ENCODE measurements around the gene UCN2. TPM values are rescaled to one million over a fixed set of nuclear protein-coding genes. Genes with fewer than 3 reads are reported as not detected.

UCN2 gene
- total RNA-seq, 4 donors from 2014 or later = 0.19 TPM; not detected in 3

DNA sequence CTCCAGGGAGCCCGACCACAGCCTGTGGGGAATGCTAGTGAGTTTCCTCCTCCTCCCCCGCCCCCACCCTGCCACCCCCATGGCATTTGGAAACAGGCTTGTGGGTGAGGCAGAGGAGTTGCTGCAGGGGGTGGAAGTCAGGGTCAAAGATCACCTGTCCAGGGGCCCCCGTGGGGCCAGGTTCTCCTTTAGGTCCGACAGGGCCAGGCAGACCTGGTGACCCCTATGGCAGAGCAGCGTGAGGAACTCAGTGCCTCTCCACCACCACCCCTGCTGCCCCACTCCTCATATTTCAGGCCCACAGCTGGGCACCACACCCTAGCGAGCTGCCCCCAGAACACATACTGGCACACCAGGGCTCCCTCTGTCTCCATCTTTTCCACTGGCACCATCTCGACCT lies 8.9 kb upstream of the UCN2 start:
- Histone ChIP-seq H3K4me1 (no peaks in the 10 kb centered on the region), H3K36me3 (no peaks in the 10 kb centered on the region), H3K9me3 (no peaks in the 10 kb centered on the region), H3K27ac (no peak overlapping the region), H3K4me3 (no peak overlapping the region), H3K27me3 (no peaks in the 10 kb centered on the region)
- no peak for TF ChIP-seq EP300 (IDR thresholded peaks at IDR 0.05)
- no peak for TF ChIP-seq POLR2A (IDR thresholded peaks at IDR 0.05)
- ATAC-seq = no peak
- 100% methylated on average over 1 of the region's 7 CpGs for WGBS, 2 donors (ENCODE audit: low coverage in 1 of 2)

DNA sequence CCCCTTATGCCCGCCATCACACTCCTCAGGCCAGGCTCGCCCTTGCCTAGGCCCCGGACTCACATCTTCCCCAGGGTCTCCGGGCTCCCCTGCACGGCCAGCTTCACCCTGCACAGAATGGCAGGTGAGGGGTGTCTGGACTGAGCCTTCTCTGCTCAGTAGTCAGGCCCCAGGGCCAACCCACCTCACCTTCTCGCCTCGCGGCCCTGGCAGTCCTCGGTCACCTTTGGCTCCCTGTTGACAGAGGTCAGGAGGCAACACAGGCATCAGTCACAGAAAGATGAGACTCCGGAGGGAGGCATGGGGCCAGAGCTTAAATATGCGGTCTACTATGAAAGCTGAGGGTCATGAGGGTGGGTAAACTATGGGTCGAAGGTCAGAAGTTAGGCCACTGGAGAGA lies 8.4 kb upstream of the UCN2 start:
- Histone ChIP-seq H3K9me3 (no peaks in the 10 kb centered on the region), H3K4me1 (no peaks in the 10 kb centered on the region), H3K27ac (no peak overlapping the region), H3K36me3 (no peaks in the 10 kb centered on the region), H3K4me3 (no peak overlapping the region), H3K27me3 (no peaks in the 10 kb centered on the region)
- WGBS, 2 donors (ENCODE audit: low coverage in 1 of 2) = 74 to 80% methylated on average over 1 to 3 of the region's 12 CpGs
- TF ChIP-seq, protein P1, sequence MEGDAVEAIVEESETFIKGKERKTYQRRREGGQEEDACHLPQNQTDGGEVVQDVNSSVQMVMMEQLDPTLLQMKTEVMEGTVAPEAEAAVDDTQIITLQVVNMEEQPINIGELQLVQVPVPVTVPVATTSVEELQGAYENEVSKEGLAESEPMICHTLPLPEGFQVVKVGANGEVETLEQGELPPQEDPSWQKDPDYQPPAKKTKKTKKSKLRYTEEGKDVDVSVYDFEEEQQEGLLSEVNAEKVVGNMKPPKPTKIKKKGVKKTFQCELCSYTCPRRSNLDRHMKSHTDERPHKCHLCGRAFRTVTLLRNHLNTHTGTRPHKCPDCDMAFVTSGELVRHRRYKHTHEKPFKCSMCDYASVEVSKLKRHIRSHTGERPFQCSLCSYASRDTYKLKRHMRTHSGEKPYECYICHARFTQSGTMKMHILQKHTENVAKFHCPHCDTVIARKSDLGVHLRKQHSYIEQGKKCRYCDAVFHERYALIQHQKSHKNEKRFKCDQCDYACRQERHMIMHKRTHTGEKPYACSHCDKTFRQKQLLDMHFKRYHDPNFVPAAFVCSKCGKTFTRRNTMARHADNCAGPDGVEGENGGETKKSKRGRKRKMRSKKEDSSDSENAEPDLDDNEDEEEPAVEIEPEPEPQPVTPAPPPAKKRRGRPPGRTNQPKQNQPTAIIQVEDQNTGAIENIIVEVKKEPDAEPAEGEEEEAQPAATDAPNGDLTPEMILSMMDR (IDR thresholded peaks at IDR 0.05) = no peak
- TF ChIP-seq EP300 (IDR thresholded peaks at IDR 0.05) (no peak), POLR2A (IDR thresholded peaks at IDR 0.05) (no peak), POLR2AphosphoS5 (IDR thresholded peaks at IDR 0.05) (no peak)
- ATAC-seq = no peak

DNA sequence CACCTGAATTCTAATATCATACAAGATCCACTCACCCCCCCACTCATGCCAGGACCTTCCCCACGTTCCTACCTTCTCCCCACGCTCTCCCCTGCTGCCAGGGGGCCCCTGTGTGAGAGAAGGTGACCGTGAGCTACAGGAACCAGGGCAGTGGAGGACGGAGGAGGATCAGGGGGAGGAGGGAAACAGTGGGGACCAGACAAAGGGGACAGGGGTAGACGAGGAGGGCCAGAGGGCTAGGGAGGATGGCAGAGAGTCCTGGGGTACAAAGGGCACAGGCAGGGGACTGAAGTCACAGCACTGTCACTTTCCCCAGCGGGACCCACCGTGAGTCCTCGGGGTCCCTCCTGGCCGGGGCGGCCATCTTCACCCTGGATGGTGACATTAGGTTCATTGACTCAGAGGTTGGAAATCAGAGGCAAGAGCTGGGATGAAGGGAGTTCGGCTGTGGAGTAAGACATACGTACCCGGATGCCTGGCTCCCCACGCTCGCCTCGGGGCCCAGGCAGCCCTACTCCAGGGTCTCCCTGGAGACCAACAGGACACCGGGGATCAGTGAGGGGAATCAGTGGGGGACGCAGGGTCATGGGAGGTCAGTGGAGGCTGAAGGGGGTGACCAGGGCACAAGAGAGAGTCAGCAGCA lies 6.3 kb upstream of the UCN2 start:
- Histone ChIP-seq H3K27ac (no peak overlapping the region), H3K4me3 (no peak overlapping the region), H3K9me3 (no peaks in the 10 kb centered on the region), H3K4me1 (no peaks in the 10 kb centered on the region), H3K36me3 (no peaks in the 10 kb centered on the region), H3K27me3 (no peaks in the 10 kb centered on the region)
- TF ChIP-seq EP300 (IDR thresholded peaks at IDR 0.05) = no peak
- TF ChIP-seq POLR2A (IDR thresholded peaks at IDR 0.05) = no peak
- no peak for TF ChIP-seq POLR2AphosphoS5 (IDR thresholded peaks at IDR 0.05)
- TF ChIP-seq, protein P1 (IDR thresholded peaks at IDR 0.05) = no peak
- WGBS, 2 donors (ENCODE audit: low coverage in 1 of 2) = 71 to 96% methylated on average over 5 to 9 of the region's 18 CpGs
- ATAC-seq = no peak

DNA sequence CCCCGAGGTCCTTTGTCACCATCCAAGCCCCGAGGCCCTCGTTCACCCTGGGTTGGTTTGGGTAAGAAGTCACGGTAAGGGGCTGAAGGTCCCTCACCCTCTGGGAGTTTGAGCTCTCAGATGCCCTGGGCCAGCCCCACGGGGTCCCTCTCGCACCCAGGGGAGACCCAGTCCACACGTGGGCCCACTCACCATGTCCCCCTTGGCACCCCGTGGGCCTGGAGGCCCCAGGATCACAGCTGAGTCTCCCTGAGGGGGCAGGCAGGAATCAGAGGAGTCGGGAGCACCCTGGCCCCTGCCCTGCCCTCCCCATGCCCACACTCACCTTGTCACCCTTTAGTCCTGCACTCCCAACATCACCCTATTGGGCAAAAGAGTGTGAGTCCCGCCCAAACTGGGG lies 5.8 kb upstream of the UCN2 start:
- H3K4me1 ChIP-seq = no peaks in the 10 kb centered on the region
- no peak overlapping the region for H3K27ac ChIP-seq
- H3K9me3 ChIP-seq = no peaks in the 10 kb centered on the region
- no peak for ATAC-seq
- no peak overlapping the region for H3K4me3 ChIP-seq
- no peak for TF ChIP-seq POLR2AphosphoS5 (IDR thresholded peaks at IDR 0.05)
- no peak for TF ChIP-seq EP300 (IDR thresholded peaks at IDR 0.05)
- TF ChIP-seq, protein P1 (IDR thresholded peaks at IDR 0.05) = no peak
- no peak for TF ChIP-seq POLR2A (IDR thresholded peaks at IDR 0.05)
- H3K27me3 ChIP-seq = no peaks in the 10 kb centered on the region
- no peaks in the 10 kb centered on the region for H3K36me3 ChIP-seq
- WGBS, 2 donors (ENCODE audit: low coverage in 1 of 2) = 89 to 92% methylated on average over 2 to 5 of the region's 10 CpGs

DNA sequence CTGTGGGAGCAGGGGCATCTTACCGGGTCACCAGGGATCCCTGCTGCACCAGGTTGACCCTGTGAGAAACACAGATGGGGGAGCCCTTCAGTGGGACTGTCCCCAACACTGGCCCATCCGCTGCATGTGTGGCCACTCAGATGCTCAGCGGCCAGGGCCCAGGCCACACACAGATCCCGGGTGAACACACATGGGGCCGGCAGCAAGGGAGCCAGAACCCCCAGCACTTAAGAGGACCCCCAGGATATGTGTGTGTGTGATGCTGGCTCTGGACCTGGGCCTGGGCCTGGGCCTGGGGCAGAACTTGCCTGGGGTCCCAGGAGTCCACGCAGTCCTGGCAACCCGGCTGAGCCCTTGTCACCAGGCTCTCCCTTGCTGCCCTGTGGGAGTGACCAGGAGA lies 4.9 kb upstream of the UCN2 start:
- no peak for ATAC-seq
- H3K4me3 ChIP-seq = no peak overlapping the region
- no peaks in the 10 kb centered on the region for H3K4me1 ChIP-seq
- WGBS, 2 donors (ENCODE audit: low coverage in 1 of 2) = no CpG with 5 or more reads among the region's 7 CpGs
- no peaks in the 10 kb centered on the region for H3K27me3 ChIP-seq
- no peaks in the 10 kb centered on the region for H3K9me3 ChIP-seq
- H3K27ac ChIP-seq = no peak overlapping the region
- no peaks in the 10 kb centered on the region for H3K36me3 ChIP-seq
- TF ChIP-seq POLR2AphosphoS5 (IDR thresholded peaks at IDR 0.05) = no peak
- TF ChIP-seq POLR2A (IDR thresholded peaks at IDR 0.05) = no peak
- TF ChIP-seq, protein P1 (IDR thresholded peaks at IDR 0.05) = no peak
- no peak for TF ChIP-seq EP300 (IDR thresholded peaks at IDR 0.05)

Measured in gastroesophageal sphincter (tissue), 4 donors.